GM19035 (cell line): ENCODE data around the gene MYRF.

Experiments
- ATAC-seq: cut with Tn5 transposase; IDR thresholded peaks from one replicate; pipeline ENCODE4 v1.9.1; 2021; ENCODE audit not compliant: unreplicated experiment

MYRF gene

GRCh38 chr11:61775106-61775505 is 22.7 kb downstream of the MYRF start:
- no peak for ATAC-seq

GRCh38 chr11:61775606-61776554 is 23.4 kb downstream of the MYRF start:
- no peak for ATAC-seq

GRCh38 chr11:61776561-61777075 is 24.2 kb downstream of the MYRF start:
- no peak for ATAC-seq

DNA sequence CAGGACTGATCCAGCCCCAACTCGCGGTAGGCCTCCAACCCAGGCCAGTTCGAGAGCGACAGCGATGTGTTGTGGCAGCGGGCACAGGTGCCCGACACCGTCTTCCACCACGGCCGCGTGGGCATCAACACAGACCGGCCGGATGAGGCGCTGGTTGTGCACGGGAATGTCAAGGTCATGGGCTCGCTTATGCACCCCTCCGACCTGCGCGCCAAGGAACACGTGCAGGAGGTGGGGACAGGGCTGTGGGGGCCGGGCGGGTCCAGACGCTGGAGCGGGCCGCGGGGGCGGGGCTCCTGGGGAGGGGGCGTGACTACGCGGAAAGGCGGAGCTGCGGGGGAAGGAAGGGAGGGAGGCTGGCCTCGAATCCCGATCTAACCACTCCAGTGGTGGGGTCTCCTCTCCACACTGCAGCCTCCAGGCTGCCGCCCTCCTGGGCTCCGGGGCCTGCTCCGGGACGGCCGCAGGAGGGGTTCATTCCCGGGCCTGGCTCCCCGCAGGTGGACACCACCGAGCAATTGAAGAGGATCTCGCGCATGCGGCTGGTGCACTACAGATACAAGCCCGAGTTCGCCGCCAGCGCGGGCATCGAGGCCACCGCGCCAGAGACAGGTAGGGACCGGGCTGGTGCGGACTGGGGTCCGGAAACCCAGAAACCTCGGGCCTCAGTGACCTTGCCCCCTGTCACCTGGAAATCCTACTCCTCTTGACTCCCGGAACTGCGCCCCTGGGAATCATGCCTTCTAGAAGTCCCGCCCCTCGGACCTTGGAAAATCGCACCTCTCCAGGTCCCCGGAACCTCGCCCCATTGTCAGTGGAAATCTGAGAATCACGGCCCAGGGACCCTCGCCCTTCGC is 25.0 kb downstream of the MYRF start:
- ATAC-seq: no peak

DNA sequence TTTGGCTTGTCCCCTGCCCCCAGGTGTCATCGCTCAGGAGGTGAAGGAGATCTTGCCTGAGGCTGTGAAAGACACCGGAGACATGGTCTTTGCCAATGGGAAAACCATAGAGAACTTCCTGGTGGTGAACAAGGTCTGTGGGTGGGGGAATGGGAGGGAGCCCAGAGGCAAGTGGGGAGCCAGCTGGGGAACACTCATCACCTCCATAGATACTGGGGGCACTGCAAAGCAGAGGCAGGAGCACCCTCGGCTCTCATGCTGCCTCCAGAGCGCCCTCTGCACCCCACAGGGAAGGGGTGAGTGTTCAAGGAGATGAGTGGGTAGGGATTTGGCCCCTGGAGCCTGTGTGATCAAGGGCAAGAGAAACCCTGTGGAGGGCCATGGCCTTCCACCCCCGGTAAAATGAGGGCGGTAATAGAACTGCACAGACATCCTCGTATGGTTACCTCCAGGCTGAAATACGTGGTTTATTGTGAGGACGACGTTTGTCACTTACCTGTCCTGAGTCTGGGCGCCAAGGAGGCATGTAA is 26.0 kb downstream of the MYRF start:
- ATAC-seq: no peak

DNA sequence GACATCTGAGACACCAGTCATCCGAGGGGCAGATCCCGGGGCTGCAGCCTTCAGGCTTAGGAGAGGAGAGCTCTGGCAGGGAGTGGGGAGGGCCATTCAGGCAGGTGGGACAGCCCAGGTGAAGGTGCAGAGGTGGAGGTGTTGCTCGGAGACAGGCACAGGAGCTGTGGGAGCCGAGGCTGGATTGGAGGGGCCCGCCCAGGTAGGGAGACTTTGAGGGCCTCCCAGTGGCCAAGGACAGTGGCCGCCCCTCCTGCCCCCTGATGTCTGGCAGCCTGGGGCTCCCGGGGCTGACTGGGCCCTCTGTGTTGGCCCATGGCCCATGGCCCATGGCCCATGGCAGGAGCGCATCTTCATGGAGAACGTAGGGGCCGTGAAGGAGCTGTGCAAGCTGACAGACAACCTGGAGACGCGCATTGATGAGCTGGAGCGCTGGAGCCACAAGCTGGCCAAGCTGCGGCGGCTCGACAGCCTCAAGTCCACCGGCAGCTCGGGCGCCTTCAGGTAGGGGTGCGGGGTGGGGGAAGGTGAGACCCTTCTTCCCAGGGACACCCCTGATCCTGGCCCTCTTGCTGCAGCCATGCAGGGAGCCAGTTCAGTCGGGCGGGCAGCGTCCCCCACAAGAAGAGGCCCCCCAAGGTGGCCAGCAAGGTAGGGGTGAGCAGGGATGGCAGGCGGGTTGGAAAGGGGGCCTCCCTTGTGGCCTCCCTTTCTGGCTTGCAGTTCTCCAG is 26.6 kb downstream of the MYRF start:
- no peak for ATAC-seq

DNA sequence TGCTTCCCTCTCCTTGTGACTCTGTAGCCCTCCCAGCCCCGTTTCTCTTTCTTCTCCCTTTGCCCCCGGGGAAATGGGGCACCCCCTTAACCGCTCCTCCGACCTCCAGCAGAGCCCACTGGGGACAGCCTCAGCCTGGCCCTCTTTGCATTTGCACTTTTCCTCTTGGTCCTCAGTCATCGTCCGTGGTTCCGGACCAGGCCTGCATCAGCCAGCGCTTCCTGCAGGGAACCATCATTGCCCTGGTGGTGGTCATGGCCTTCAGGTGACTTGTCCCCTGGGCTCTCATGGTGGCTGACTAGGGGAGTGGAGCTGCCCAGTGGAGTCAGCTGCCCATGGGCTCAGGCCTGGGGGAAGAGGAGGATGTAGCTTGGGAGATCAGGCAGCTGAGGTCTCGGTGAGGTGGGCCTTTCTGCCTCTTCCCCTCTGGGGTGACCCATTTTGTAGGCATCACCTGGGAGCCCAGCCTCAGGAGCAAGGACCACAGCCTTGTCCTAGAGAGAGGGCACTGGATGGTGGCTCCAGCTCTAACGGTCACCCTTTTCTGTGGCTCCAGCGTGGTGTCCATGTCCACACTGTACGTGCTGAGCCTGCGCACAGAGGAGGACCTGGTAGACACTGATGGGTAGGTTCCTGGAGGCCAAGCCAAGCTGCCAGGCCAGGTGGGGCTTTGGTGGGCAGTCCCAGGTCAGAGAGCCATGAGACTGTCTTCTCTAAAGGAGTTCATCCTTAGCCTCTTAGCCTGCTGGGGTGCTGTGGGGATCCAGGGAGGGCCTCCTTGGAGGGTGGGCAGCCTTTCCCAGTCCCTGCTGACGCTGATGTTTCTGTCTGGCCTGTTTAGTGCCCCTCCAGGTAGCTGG is 27.5 kb downstream of the MYRF start:
- no peak for ATAC-seq

GRCh38 chr11:61780581-61781162 is 28.2 kb downstream of the MYRF start:
- no peak for ATAC-seq

DNA sequence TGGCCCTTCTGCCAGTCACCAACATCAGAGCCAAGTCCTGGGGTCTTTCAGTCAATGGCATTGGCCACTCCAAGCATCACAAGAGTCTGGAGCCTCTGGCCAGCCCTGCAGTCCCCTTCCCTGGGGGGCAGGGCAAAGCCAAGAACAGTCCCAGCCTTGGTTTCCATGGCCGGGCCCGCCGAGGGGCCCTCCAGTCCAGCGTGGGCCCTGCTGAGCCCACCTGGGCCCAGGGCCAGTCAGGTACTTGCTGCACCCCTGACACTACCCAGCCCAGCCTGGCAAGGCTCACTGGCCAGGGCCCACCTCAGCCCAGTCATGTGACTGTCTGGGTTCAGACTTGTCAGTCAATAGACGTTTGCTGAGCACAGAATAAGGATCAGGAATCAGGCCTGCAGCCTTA is 29.1 kb downstream of the MYRF start:
- no peak for ATAC-seq

DNA sequence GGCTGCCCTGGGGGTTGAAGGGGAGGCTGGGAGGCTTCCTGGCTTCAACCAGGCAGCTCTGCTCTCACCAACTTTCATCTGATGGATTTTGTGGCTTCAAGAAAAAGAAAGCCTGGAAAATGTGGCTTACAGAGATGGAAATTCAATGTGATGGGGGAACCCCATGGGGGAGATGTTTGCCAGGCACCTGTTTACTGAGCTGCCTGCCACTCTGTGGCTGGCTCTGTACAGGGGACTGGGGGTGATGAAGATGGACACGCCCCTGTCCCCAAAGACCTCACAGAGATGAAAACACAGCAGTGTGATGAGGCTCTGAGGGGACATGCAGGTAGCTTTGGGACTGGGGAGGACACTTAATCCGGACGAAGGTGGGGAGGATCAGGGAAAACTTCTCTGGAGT is 29.9 kb downstream of the MYRF start:
- ATAC-seq: no peak

GRCh38 chr11:61782841-61783240 is 30.4 kb downstream of the MYRF start:
- ATAC-seq: no peak

- no peak for ATAC-seq
Observed at GRCh38 chr11:61783717-61784505, 31.5 kb downstream of the MYRF start.

- no peak for ATAC-seq
Observed at GRCh38 chr11:61784506-61784805, 32.0 kb downstream of the MYRF start.

- ATAC-seq: no peak
Observed at GRCh38 chr11:61785837-61786402, 33.5 kb downstream of the MYRF start.

DNA sequence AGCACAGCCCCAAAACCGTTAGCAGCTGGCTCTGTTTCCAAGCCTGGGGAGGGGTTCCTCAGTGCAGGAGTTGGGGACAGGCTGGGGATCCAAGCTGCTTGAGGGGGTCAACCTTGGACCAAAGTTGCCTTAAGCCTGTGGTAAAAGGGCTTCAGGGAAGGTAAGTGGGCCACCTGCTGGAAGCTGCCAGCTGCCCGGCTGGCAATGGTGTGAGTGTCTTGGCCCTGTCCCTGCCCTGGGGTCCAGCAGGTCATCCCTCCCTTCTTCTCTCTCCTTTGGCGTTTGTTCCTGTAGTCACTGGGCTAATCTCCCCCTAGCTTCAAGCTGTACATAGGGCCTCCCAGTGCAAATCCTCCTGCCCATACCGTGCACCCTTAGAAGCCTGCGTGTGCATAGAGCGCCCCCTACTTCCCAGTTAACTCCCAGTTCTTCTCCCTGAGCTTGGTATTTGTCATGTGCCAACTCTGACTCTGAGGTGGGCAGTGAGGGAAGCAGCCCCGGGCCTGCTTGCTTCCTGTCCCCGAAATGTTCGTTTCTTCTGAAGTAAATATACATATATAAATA is 35.6 kb downstream of the MYRF start:
- ATAC-seq: no peak

- no peak for ATAC-seq
Observed at GRCh38 chr11:61791737-61792309, 39.4 kb downstream of the MYRF start.

DNA sequence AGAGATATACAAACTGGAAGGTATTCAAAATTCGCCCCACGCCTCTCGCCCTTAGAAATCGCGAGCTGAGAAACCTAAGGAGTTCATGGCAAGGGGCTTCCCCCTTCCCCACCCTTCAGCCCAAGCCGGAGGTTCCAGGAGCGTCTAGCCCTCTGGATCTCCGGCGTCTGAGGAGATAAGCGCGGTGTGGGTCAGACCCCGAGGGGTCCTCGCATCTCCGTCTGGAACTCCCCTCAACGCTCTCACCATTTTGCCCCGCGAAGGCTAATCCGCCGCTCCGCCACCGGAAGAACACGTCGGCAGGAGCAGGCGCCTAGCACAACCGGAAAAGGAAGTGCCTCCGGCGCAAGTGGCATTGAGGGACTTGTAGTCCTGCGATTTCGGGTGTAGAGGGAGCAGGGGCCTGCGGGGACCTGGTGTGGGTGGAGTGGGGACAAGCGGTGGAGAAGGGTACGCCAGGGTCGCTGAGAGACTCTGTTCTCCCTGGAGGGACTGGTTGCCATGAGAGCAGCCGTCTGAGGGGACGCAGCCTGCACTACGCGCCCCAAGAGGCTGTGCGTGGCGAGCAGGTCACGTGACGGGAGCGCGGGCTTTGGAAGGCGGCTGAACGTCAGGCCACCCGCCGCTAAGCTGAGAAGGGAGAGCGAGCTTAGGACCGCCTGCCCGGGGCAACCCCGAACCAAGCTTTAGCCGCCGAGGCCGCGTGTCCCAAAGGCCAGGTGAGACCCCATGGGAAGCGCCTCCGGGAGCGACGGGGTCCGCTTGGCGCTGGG is 40.1 kb downstream of the MYRF start, which contains the start of the genes FEN1 and TMEM258:
TSS of gene FEN1 (plus strand) at position 602 of the 773 bp plus-strand sequence. CDS start 2,451 bp downstream, outside the sequence.
TSS of gene TMEM258 (minus strand) at position 290 of the 773 bp plus-strand sequence. CDS start at position 249, 41 bp downstream.
- ATAC-seq: peak; percentile 84
